DMS53 treated with DMSO at 0.1 percent for 48 hours (cell line): ENCODE measurements around the gene TEF.
"Not testable (repeated sequence)": the region's sequence is repeated elsewhere in the genome, so short reads cannot be mapped to it uniquely, and the experiment has no call there.

Experiments
- DNase-seq: peaks from one replicate; lab custom pipeline; 2025; ENCODE audit not compliant: unreplicated experiment; lab: John Stamatoyannopoulos, UW

TEF gene

DNA sequence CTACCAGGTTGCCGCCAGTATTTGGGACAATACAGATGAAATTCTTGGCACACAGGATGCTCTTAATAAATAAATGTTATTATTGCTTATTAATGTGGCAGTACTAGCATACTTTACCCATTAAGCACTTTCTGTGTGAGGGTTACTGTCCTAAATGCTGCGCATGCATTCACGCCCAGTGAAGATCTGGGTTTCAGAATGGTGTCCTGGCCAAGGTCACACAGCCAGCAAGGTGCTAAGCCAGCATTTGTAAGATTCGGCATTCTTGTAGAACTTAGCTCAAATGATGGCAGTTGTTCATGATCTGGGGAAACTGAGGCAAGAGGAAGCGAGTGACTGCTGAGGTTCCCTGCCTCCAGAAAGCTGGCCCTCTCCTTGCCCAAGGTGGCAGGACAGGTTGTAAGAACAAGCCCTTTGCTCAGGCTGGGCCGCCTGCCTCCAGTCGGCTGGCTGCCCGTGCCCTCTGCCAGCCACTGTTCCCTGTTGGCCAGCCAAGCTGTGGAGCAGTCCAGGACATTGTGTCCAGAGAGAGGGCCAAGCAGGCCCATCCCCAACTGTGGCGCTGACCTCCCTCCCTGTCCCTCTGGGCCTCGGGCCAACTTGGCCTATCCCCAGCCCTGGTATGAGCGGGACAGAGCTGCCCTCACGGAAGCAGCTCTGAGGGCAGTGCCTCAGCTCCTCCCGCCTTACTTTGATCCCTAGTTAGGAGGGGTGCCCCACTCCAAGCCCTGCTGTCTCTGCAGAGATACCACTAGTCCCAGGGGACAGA lies 36.1 kb downstream of the TEF start:
- no peak for DNase-seq

DNA sequence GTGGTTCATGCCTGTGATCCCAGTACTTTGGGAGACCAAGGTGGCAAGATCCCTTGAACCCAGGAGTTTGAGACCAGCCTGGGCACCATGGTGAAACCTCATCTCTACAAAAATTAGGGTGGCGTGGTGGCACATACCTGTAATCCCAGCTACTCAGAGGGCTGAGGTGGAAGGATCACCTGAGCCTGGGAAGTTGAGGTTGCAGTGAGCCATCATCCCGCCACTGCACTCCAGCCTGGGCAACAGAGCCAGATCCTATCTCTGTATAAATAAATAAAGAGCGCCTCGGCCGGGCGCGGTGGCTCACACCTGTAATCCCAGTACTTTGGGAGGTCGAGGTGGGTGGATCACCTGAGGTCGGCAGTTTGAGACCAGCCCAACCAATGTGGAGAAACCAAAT lies 37.0 kb downstream of the TEF start:
- DNase-seq = no peak

DNA sequence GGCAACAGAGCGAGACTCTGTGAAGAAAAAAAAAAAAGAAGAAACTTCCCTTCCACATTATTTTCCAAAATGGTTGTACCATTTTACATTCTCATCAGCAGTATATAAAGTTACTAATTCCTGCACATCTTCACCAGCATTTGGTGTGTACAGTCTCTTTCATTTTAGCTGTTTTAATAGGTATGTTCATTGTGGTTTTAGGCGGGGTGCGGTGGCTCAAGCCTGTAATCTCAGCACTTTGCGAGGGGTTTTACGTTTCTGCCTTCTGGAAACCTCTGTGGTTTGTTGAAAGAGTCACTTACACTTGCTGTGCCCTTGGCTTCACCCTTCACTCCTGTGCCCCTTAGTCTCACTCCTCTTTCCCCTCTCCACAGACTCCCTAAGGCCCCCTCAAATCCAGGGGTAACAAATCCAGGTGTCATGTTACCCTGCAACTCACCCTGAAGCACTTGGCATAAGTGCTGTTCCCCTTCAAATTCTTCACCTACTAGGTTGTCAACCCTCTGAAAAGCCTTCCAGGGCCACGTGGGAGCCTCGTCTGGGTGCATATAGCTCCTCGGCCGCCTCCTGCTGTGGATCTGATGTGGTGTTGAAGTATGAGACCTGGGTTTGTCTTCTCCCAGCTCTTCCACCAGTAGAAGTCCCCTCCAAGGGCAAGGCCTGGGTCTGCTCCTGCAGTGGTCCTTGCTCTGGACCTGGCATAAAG lies 44.1 kb downstream of the TEF start:
- no peak for DNase-seq

DNA sequence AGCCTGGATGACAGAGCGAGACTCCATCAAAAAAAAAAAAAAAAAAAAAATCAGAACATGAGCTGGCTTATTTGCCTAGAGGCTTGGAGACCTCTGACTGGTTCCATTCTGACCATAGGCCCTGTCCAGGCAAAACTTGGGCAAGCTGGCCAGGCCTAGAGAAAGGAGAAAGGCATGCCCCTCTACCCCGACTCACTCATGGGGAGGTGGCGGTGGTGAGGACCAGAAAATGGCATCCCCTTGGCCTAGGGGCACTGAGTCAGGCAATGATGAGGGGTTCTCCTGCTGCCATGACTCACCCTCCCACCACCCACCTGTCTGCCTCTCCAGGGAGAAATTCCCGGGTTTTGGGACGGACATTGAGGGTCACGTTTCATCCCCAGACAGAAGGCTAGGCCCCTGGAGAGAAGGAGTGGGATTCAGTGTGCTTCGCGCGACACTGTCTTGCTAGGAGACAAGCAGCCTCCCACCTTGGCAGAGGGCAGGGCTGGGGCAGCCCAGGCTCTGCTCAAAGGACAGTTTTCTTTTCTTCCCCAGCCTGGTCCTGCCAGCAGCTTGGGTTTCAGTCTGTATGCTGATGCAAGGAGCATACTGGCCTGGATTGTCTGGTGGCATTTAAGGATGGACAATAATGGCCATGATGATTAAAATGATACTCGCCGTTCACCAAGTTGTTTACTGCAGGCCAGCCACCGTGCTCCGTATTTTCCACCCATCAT lies 47.6 kb downstream of the TEF start:
- no peak for DNase-seq

DNA sequence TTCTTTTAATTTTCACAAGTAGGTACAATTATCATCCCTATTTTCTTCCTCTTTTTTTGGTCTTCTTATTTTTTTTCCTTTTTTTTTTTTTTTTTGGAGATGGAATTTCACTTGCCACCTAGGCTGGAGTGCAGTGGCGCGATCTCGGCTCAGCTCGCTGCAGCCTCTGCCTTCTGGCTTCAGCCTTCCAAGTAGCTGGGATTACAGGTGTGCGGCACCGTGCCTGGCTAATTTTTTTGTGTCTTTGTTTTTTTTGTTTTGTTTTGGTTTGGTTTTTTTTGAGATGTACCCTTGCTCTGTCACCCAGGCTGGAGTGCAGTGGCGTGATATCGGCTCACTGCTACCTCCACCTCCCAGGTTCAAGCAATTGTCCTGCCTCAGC lies 48.2 kb downstream of the TEF start:
- DNase-seq = no peak

DNA sequence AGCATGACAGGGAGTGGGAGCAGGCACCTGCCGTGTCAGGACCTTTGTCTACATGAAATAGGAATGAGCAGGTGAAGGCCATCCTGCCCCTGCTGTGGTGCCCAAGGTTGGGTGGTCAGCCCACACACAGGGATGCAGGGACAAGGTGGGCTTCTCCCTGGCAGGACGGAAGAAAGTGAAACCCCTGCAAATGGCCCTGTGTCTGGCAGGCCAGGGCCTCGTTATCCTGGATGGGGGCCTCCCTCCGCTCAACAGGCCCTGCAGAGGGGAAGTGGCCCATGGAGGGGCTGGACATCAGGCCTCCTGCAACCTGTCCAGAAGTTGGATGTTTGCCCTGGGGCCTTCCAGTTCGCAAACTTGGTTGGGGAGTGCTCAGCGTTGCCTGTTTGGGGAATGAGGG lies 49.9 kb downstream of the TEF start:
- DNase-seq = no peak

DNA sequence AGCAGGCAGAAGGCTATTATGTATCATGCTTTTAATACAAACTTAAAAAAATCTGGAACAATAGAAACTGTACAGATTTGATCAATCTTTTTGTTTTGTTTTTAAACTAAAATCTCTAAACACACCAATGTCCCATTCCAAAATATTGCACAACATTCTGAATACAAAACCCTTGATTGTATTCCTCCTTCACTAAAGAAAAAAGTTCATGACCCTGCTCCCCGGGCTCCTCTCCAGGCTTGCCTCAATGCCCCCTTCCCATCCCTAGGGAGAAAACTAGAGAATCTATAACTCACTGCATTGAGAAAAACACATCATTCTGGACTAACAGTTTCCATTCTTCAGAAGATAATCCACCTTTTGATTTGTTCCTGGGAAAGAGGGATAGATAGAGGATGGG lies 51.7 kb downstream of the TEF start:
- DNase-seq = not testable (repeated sequence)

DNA sequence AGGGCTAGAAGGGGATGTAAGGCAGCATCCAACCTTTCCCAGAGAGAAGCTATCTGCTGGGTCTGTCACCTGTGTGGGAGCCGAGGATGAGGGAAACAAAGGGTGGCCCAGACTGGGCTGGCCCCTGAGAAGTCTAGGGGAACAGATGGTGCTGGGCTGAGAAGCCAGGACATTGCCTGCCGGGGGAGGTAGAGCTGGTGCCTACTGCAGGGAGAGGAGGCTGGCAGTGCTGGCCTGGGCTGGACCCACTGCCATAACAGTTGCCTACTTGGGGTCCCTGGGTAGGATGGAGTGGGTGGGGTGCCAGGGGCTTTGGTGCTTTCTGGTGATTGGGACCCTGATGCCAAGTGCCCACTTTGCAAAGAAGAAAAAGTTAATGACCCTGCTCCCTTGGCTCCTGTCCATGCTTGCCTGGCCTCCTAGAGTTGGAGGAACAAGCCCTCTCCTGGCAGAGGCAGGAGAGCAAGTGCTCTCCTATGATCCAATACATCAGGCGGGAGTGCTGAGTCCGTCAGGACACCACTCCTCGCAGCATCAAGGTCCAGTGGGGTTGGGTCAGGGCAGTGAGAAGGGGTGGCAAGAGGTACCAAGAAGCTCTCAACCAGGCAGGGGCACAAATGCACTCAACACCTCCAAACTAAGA lies 52.7 kb downstream of the TEF start:
- DNase-seq = not testable (repeated sequence)

DNA sequence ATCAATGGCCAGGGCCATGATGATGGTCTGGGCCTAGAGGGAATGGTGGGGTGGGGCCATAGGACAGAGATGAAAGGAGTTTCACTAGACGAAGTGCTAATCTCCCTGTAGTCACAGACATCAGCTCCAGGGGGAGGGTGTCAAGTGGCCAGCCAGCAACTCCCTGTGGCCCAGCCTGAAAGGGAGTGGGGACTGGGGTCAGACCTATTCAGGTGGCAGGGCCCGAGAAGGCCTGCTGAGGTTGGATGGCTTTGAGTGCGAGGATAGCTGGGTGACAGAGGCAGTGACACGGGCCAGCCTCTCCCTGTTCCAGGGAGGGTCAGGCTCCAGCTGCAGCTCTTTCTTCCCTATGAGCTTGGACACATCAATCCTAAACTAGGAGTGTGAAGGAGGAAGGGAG lies 53.8 kb downstream of the TEF start:
- no peak for DNase-seq

DNA sequence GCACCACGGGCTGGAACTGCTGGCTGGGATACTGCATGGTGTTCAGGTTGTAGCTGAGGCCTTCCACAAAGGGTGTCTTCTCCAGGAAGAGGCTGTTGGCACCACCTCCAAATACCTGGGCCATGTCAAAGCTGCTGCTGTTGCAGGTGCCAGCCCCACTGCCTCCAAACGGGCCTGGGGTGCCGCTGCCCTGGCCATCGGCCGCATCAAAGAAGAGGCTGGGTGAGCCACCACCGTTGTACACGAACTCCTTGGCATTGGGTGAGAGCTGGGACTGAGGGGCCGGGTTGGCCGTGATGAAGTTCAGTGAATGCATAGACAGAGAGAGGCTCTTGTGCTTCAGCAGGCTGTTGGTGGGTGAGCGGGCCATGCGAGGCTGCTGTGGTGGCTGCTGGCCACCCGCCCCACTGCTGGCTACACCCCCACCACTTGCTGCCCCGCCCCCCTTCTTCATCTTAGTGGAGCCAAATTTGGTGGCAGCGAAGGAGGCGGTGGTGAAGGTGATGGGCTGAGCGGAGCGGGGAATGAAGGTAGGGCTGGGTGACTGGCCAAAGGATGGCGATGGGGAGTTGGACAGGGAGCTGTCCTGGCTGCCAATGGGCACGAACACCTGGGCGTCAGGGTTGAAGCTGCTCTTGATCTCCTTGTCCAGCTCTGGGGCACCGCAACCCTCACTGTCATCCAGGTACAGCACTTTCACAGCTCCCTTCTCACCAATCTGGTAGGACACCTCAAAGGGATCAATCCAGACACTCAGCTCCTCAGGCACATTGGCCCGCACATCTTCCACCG lies 54.8 kb downstream of the TEF start:
- DNase-seq = no peak

DNA sequence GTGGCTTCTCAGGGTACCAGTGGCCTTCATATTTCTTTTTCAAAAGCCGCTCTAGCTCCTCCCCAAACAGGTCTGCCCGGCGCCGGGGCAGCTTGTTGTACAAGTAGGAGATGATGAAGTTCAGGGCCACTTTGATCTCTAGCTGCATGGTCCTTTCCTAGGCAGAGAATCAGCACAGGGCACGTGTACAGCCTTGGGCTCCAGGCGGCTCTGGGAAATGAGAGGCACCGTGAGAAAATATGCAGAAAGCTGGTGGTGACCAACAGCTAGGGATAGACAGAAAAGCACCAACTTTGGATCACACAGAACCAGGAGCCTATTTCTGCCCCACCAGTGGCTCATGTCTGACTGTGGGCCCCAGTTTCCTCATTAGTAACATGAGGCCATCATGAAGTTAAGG lies 55.5 kb downstream of the TEF start:
- DNase-seq = no peak

DNA sequence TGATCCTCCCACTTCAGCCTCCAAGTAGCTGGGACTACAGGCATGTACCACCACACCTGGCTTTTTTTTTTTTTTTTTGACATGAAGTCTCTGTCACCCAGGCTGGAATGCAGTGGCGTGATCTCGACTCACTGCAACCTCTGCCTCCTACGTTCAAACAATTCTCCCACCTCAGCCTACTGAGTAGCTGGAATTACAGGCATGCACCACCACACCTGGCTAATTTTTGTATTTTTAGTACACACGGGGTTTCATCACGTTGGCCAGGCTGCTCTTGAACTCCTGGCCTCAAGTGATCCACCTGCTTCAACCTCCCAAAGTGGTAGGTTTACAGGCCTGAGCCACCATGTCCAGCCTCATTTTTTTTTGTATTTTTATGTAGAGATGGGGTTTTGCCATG lies 58.8 kb downstream of the TEF start:
- DNase-seq = not testable (repeated sequence)

DNA sequence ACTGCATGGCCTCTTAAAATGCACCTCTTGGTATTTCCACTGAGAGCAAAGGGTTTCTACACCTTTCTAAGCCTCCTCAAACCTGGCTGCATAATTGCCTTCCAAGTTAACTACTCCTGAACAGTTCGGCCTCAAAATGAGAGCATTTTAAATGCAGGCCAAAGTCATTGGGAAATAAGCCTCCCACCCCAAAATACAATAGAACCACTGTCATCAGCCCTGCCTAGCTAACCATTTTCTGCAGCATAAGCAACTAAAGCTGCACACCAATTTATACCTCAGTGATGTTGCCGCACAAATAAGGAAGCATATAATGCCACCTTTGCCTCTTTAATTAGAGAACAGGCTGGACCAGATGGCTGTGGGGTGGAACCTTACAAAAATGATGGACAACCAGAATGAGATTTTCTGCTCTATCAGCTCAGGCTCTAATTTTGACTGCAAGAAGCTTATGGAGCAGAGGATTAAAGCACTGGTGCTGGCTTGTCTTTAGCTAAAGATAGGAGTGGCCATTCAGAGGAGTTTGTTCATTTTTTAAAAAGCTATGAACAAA lies 60.6 kb downstream of the TEF start:
- DNase-seq = no peak

DNA sequence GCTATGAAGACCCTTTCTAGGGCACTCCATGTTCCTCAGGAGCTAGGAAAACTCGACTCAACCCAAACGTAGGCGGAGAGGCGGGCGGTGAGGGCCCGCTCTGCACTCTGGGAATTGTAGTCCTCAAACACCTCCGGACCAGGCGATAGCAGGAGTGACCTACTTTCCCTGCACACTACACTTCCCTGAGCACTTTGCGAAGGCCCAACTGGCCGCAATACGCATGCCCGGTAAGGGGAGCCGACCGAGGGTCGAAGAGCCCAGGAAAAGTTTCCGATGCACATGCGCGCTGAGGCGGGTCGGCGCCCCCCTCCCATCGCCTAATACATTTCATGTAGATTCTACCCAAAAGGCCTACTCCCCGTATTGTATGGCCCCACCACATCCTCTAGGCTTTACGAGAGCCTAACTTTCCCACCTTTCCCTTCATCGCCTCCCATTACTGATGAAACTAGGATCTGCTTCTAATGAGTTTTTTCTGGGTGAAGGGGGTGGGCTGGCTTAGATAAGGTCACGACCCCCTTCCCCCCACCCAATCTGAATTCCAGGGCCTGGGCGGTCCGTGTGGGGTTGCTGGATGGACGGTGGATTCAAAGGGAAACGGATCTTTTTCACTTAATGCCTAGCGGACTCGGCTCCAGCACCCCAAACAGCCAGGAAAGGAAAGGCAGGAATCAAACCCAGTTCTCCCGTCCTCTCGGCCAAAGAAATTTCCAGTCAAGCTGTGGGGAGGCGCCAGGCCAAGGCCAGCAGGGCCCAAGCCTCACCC lies 62.8 kb downstream of the TEF start:
- DNase-seq = peak; percentile 84

DNA sequence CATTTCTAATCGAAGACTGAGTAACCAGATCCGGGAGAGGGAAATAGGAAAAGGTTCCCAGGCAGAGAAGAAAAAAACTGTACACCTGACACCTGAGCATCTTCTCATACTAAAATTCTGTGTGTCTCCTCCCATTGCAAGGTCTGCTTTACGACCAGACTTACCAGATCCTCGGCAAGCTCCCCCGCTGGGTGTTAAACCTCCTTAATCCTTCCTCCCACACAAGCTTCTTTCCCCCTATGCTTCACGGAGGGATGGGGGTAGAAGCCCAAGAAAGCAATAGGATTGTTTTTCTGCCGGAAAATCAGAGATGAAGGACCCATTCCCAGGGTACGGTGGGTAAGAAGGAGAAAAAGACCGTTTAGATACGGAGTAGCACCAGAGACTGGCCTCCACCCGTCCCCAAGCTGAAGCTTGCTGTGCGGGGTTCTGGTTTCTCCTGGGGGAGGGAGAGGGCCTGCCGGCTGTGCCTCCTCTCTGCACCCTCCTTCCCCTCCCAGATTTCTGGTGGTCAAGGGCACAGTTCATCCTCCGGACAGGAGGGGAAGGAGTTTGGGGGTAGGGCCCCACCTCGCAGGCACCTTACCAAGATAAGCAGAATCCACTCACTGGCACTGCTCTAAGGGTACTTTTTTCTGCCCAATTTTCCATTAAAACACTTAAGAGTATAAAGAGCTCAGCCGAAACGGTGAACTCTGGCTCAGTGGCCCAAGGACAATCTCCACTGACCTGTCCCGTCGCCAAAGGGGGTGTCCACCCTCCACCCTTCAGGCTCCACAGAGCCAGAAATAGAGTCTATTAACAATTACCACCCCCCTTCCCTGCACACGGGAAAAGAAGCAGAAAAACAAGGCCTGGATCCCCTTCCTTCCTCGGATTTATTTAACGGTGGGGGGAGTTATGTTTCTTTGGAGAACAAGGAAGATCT lies 63.7 kb downstream of the TEF start:
- peak; percentile 30 for DNase-seq

DNA sequence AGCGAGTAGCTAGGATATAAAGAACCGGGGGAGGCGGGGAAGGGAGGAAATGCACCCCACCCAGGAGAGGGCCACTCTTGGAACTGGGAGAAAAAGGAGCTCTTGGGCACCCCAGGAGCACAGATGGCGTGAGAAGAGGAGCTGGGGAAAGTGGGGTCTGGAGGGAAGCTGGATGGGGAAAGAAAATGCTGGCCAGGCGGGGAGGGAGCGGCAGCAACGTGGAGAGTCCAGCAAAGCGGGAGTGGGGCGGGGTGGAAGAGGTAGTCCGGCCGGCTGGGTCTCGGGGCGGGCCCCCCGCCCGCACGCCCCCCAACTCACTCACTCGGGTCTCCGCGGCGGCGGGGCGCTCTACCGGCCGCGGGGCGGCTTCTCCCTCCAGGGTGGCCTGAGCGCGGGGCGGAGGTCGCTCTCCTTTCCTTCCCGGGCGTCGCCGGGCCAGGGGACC lies 64.3 kb downstream of the TEF start:
- DNase-seq = no peak

DNA sequence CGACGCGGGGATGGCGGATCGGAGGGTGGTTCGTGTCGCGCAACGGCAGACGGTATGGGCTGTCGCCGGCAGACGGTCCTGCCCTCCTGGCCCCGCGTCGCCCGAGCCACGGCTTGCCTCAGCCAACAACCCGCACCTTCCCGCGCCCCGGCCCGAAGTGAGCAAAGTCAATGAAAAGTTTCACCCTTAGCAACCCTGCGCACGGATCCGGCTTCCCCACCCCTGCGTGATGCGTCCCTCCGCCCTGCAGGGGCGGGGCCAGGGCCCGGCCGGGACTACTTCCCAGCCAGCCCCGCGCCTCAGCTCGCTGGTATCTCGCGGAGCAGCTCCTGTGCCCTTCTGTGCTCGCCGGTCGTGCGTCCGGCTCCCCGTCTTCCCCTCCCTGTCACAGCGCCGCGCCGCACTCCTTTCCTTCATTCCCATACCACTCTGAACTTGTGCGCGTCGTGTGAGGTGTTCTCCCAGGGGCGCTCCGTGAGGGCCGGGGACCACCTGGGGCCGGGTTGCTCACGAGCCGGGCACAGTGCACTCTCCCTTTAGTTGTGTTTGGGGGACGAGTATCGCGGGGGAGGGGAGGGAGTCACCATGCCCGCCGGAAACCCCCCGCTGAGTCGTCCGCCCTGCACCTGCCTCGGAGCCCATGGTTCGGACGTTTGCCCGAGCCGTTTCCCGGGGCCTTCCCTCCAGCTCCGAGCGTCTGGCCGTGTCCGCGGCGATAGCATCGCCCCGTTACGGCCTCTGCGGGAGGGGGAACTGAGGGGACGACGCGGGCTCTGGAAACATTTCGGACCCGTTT lies 65.1 kb downstream of the TEF start, which contains the start of gene TOB2:
Gene TOB2 (minus strand): TSS at position 163 of the 796 bp plus-strand sequence. CDS start 9,456 bp downstream, outside the sequence.
- peak; percentile 66 for DNase-seq
